ENCODE results near the gene FUT3. TPM values are rescaled to one million over a fixed set of nuclear protein-coding genes. Genes with fewer than 3 reads are reported as not detected.

The FUT3 gene
- total and polyA plus RNA-seq, 9 of the 15 experiments (the other 6 are each of a cell fraction or from before 2014, with no cell fraction given) = 0.09 TPM; not detected in 8

DNA sequence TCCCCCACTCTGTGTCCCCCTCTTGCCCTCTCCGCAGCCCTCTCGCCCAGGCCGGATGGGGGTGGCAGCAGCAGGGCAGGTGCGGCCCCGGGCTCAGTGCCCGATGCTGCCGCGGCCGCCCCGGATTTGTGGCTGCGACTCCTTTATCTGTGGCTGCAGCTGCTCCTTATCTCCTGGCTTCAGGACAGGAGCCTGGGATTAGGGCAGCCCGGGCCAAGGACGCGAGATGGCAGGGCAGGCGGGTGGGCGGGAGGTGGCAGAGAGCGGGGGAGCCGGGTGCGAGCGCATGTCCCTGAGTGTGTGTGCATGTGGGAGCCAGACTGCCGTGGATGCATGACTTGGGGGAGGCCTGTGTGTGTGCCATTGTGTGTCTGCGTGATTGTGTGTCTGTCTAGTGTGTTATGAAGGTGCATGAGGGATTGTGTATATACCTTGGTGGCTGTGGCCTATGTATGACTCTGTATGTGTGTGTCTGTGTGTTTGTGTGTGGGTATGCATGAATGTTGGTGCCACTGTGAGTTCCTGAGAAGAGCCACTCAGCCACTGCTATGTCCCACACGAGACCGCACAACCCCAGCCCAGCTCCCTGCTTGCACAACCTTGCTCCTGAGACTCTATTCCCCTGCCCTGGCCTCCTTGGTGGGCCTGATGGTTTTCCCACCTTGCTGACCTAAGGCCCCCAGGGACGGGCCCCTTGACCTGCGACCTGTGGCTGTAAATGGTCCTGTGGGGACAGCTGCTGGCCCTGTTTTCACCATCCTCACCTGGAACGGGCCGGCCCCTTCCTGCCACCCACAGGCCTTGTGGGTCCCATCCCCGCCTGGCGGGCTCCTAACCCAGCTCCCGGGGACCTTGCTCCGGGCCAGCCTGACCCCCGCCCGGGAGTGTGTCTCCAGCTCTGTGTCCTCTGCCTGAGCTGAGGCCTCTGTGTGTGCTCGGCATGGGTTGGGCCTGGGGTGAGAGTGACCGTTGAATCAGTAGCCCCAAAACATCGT lies 51.7 kb downstream of the FUT3 start (continued):
- TF ChIP-seq NR2C2 (CRISPR knock-in tag; IDR thresholded peaks at IDR 0.05) = no peak; the same call in 1 of the 2 replicates
- TF ChIP-seq NR2C2 (tag; IDR thresholded peaks at IDR 0.05) = peak; percentile 70; the same call in 1 of the 2 replicates
- TF ChIP-seq, protein P1, sequence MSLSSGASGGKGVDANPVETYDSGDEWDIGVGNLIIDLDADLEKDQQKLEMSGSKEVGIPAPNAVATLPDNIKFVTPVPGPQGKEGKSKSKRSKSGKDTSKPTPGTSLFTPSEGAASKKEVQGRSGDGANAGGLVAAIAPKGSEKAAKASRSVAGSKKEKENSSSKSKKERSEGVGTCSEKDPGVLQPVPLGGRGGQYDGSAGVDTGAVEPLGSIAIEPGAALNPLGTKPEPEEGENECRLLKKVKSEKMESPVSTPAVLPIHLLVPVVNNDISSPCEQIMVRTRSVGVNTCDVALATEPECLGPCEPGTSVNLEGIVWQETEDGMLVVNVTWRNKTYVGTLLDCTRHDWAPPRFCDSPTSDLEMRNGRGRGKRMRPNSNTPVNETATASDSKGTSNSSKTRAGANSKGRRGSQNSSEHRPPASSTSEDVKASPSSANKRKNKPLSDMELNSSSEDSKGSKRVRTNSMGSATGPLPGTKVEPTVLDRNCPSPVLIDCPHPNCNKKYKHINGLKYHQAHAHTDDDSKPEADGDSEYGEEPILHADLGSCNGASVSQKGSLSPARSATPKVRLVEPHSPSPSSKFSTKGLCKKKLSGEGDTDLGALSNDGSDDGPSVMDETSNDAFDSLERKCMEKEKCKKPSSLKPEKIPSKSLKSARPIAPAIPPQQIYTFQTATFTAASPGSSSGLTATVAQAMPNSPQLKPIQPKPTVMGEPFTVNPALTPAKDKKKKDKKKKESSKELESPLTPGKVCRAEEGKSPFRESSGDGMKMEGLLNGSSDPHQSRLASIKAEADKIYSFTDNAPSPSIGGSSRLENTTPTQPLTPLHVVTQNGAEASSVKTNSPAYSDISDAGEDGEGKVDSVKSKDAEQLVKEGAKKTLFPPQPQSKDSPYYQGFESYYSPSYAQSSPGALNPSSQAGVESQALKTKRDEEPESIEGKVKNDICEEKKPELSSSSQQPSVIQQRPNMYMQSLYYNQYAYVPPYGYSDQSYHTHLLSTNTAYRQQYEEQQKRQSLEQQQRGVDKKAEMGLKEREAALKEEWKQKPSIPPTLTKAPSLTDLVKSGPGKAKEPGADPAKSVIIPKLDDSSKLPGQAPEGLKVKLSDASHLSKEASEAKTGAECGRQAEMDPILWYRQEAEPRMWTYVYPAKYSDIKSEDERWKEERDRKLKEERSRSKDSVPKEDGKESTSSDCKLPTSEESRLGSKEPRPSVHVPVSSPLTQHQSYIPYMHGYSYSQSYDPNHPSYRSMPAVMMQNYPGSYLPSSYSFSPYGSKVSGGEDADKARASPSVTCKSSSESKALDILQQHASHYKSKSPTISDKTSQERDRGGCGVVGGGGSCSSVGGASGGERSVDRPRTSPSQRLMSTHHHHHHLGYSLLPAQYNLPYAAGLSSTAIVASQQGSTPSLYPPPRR (CRISPR knock-in tag; IDR thresholded peaks at IDR 0.05; ENCODE audit: borderline replicate concordance) = 0 out of 2 replicates have a peak, but pooled peaks have one; percentile 56
- TF ChIP-seq MTA3 (IDR thresholded peaks at IDR 0.05; ENCODE audit: borderline replicate concordance) = peak; percentile 95
- TF ChIP-seq ZEB2 (IDR thresholded peaks at IDR 0.05) = peak; percentile 68
- TF ChIP-seq HSF4 (CRISPR knock-in tag; IDR thresholded peaks at IDR 0.05; ENCODE audit: borderline replicate concordance) = no peak
- no peak for TF ChIP-seq RBM39 (optimal IDR thresholded peaks at IDR 0.05; ENCODE audit: low read depth, low read length)
- TF ChIP-seq TBL1XR1 (IDR thresholded peaks at IDR 0.05; ENCODE audit: low read length in 2 of 2) = peak; percentile 16 to 85; a peak in 3 of 4 replicates
- TF ChIP-seq SMC3 (conservative IDR thresholded peaks at IDR 0.05; ENCODE audit: insufficient read depth, low read depth, low read length) = 0 out of 2 replicates have a peak, but pooled peaks have one; percentile 10
- peak; percentile 35 for TF ChIP-seq DACH1 (IDR thresholded peaks at IDR 0.05; ENCODE audit: partially characterized antibody)
- peak; percentile 56 for TF ChIP-seq CEBPB (tag; IDR thresholded peaks at IDR 0.05)
- peak; percentile 97 for TF ChIP-seq CXXC5 (CRISPR knock-in tag; IDR thresholded peaks at IDR 0.05)
- peak; percentile 99 for TF ChIP-seq MYNN (IDR thresholded peaks at IDR 0.05)
- TF ChIP-seq MYNN (CRISPR knock-in tag; IDR thresholded peaks at IDR 0.05) = no peak
- peak; percentile 98 for TF ChIP-seq SMARCE1 (IDR thresholded peaks at IDR 0.05)

Data from K562 (cell line).